Tibial nerve (tissue), 4 donors: ENCODE data around the gene FIG4.

Experiments used
- EP300 ChIP-seq, 2 donors: sonication (generic); formaldehyde crosslinking; IDR thresholded peaks; one replicate each; pipeline ENCODE4 v1.6.1; 2017; ENCODE audit warnings: antibody characterized with exemption in 2 of 2, mild to moderate bottlenecking in 1 of 2
- POLR2A ChIP-seq, 2 donors: fragments of 450-650 bp; IDR thresholded peaks; one replicate each; pipeline ENCODE4 v1.6.1; 2017; ENCODE audit warnings: antibody characterized with exemption in 2 of 2, mild to moderate bottlenecking in 2 of 2, moderate library complexity in 2 of 2
- TF ChIP-seq, protein P1 (sequence below), 5 experiments: fragments of 200-600 bp in 3 of 5; fragments of 450-650 bp in 2 of 5; sonication (generic) in 3 of 5; IDR thresholded peaks; one replicate each; pipeline ENCODE4 v1.5.1; 2016 to 2019; ENCODE audit warnings: antibody characterized with exemption in 5 of 5, mild to moderate bottlenecking in 3 of 5, moderate library complexity in 2 of 5

DNA sequence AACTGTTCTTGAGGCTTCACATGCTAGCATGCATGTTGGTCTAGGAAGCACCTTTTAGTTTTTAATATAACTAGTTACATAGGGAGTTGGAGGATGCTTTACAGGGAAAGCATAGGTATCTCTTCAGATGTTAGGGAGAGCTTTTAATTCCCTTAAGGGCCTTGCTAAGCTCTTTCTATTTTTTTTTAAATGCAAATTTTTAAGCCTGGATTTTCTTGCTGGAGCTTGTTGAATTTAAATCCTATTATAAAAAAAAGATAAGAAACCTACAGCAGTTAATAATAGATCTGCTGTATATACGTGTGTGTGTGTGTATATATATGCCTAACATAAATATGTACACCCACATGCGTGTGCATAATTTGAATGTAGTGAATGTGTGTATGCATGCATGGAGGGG is 79.0 kb downstream of the FIG4 start:
- TF ChIP-seq, protein P1, sequence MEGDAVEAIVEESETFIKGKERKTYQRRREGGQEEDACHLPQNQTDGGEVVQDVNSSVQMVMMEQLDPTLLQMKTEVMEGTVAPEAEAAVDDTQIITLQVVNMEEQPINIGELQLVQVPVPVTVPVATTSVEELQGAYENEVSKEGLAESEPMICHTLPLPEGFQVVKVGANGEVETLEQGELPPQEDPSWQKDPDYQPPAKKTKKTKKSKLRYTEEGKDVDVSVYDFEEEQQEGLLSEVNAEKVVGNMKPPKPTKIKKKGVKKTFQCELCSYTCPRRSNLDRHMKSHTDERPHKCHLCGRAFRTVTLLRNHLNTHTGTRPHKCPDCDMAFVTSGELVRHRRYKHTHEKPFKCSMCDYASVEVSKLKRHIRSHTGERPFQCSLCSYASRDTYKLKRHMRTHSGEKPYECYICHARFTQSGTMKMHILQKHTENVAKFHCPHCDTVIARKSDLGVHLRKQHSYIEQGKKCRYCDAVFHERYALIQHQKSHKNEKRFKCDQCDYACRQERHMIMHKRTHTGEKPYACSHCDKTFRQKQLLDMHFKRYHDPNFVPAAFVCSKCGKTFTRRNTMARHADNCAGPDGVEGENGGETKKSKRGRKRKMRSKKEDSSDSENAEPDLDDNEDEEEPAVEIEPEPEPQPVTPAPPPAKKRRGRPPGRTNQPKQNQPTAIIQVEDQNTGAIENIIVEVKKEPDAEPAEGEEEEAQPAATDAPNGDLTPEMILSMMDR (IDR thresholded peaks at IDR 0.05): no peak
- no peak for TF ChIP-seq POLR2A (IDR thresholded peaks at IDR 0.05)
- TF ChIP-seq EP300 (IDR thresholded peaks at IDR 0.05): no peak
